HG02840 (cell line): ENCODE measurements around the gene STPG2.

Experiments used
- ATAC-seq: cut with Tn5 transposase; IDR thresholded peaks from one replicate; pipeline ENCODE4 v1.9.1; 2021; ENCODE audit warnings: mild to moderate bottlenecking, moderate library complexity, moderate number of reproducible peaks; ENCODE audit not compliant: unreplicated experiment, low FRiP score

The STPG2 gene

GRCh38 chr4:97548943-97549583, 594.2 kb downstream of the STPG2 start:
- ATAC-seq: peak; percentile 64

DNA sequence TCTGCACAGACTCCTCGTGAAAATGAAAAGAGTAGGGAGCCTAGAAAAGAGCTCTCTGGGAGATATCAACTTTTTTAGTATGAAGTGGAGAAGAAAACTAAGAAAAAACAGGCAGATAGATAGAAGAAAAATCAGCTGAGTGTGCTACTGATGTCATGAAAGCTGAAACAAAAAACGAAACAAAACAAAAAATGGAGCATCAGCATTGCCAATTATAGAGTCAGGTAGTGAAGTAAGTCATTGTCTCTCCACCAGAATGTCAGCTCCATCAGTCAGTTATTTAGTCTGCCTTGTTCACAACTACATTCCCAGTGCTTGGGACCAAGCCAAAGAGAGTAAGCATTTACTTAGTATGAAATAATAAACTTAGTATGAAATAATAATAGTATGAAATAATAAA, 595.1 kb downstream of the STPG2 start:
- ATAC-seq: no peak

- no peak for ATAC-seq
These were observed 611.9 kb downstream of the STPG2 start for GRCh38 chr4:97531351-97531750.

GRCh38 chr4:97530676-97531075, 612.6 kb downstream of the STPG2 start:
- no peak for ATAC-seq

DNA sequence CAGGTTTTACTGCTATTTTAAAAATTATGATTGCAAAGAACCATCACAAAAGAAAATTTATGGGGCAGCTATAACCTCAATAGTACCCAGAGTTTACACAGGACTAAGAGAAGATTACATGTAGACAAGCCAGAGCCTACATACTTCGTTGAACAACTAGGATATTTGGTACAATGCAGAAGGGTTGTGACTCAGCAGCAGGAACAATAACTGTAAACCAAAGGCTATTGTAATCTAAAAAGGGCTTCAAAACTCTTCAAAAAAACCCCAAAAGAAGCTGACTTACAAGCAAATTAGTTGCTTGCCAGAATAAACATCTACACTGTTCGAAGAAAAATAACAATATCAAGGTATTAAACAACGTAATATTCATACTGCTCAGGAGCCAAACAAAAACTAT, 618.0 kb downstream of the STPG2 start:
- ATAC-seq: no peak

- ATAC-seq: no peak
These were observed 625.3 kb downstream of the STPG2 start for GRCh38 chr4:97517939-97518338.

- no peak for ATAC-seq
These were observed 629.4 kb downstream of the STPG2 start for GRCh38 chr4:97513917-97514316.
